NCI-H82 treated with DMSO at 0.1 percent for 48 hours (cell line): ENCODE data around the gene WDFY3.
"Not testable (repeated sequence)": the region's sequence is repeated elsewhere in the genome, so short reads cannot be mapped to it uniquely, and the experiment has no call there.

Experiments
- DNase-seq: peaks from one replicate; lab custom pipeline; 2025; ENCODE audit not compliant: unreplicated experiment; lab: John Stamatoyannopoulos, UW

WDFY3 gene

DNA sequence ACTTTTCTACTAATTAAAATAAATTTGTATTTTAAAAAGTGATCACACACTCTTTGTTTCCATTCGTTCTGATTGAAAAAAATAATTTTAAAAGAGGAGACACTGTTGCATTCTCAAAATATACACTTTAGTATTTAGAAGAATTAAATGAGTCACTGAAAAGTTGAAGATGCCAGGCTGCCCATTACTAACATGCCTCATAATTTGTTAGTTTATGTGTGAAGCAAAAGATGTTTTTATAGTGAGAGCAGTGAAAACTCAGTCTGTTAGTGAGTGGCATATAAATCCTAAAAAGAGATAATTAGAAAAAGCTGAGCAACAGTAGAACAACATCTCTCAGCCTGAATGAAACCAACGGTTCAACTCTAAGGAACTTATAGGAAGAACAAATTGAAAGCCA lies 240.1 kb downstream of the WDFY3 start:
- DNase-seq: no peak

DNA sequence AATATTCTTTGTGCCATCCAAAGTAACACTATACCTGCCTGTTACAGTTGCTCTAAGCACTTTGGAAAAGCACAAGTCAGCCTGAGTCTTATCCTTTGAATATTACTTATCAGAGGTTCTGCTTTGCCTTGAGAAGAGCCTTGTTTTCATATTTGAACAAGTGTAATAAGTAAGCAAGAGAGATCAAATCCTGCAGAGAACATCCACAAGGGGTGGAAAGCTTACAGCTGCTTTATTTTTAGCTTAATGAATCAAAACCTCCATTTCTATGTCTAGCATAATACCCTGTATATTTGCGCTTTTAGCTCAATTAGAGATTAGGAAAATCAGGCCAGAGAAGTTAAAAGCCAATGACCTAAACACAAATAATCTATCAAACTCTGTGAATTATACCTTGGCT lies 243.8 kb downstream of the WDFY3 start:
- no peak for DNase-seq

- DNase-seq: no peak
These were observed 247.4 kb downstream of the WDFY3 start for GRCh38 chr4:84719115-84719514.

DNA sequence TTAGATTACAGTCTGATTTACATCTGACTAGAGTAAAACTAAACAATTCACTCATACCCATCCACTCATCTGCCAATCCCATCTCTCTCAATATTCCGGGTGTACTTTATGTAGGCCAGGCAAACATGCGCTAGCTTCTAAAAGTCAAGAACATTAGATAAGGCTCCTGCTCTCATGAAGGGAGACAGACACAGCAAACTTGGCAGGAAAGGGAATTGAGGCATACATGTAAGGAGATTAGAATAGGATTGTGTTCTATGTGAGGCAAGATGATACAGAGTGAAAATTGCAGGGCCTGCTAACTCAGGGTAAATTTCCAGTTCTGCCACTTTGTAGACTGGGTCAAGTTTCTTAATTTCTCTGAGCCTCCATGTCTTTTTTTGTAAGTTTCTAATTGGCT lies 247.8 kb downstream of the WDFY3 start:
- DNase-seq: peak; percentile 50

GRCh38 chr4:84710548-84710947 lies 255.9 kb downstream of the WDFY3 start:
- DNase-seq: no peak

DNA sequence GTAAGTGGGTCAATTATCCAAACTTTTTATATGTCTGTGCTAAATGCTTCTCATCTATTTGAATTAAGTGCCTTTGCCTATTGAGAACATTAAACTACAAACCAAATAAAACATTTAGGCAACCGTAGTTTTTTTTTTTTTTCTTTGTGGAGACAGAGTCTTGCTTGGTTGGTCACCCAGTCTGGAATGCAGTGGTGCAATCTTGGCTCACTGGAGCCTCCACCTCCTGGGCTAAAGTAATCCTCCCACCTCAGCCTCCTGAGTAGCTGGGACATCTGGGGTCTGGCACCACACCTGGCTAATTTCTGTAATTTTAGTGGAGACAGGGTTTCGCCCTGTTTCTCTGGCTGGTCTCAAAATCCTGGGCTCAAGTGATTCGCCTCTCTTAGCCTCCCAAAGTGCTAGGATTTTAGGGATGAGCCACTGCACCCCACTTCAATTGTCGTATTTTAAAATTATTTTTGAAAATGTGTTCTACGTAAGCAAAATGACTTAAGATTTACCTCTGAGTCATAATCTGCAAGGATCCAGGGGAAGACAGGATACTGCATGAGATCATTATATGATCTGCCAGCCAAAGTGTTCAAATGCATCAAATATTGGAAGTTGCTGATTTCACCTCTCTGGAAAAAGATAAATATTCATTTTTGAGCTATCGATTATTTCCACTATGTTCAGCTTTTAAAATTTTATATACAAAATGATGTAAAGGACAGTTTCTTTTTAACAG lies 257.9 kb downstream of the WDFY3 start:
- DNase-seq: no peak

DNA sequence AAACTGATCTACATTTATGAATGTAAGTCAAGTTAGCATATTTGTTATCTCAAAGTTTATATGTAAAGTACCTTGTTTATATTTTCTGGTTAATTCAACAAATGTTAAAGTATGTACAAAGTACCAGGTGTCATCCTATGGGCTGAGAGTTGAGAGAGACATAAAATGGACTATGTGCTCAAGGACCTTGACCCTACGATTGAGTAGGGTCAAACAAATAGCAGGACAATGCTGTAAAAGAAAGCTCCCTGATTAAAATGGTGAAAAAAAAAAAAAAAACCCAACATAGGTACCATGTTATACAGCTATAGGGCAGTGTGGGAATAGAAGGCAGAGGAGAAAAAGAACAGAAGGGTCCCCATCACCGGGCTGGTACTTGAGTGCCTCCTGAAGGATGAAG lies 260.2 kb downstream of the WDFY3 start:
- no peak for DNase-seq

DNA sequence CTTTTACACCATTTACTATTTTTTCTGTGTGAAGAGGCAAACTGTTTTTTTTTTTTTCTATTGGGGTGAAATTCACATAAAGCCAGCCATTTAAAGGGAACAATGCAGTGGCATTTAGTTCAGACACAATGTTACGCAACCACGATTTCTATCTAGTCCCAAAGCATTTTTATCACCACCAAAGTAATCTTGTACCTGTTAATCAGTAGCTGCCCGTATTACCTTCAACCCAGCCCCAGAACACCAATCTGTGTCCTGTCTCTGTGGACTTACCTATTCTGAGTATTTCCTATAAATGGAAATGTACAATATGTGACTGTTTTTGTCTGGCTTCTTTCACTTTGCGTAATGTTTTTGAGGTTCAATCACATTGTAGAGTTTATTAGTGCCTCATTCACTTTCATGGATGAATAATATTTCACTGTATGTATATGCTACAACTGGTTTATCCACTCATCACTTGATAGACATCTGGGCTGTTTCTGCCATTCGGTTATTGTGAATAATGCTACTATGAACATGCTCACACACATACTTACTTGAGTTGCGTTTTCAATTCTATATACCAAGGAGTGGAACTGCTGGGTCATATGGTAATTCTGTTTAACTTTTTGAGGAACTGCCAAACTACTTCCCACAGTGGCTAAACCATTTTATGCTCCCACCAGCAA lies 267.4 kb downstream of the WDFY3 start:
- no peak for DNase-seq

DNA sequence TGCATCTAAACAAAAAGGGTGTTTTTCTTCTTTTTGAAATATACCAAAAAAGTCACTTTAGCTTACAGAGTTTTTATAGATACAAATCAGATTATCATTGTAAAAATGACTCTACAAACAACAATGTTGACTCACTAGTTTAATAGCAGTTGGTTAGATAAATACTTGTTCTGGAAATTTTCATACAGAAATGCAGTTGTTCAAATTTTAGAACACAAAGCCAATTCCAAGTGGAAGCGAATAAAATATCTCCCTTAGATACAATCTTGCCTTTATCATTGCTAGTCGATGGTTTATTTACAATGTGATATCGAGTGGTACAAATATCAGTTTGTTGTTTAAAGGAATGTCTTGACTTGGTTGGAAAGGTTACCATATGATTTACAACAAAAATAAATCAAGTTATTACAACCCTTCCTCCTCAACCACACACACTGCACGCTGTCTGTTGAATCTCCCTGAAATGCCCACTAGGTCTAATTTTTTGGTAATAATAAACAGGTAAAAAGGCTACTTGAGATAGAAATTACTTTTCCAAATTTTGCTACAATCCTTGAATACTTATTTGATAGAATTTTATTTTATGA lies 268.8 kb downstream of the WDFY3 start:
- no peak for DNase-seq

GRCh38 chr4:84697159-84697558 lies 269.3 kb downstream of the WDFY3 start:
- DNase-seq: no peak

DNA sequence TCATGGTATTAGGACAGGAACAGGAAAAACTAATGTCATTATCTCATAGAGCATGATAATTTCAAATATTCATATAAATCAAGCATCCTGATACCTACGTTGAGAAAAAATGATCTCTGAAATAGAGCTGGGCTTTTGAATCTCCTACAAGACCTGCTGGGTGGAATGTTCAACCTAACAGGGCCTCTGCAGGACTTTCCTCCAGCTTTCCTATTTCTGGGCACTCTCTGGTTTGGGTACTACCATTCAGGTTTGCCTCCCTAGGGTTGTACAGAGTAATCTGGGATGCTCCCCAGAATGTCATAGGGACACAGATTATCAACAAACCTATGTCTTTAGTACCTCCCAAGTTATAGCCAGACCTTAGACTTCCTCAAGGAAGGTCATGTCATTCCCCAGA lies 274.7 kb downstream of the WDFY3 start:
- DNase-seq: no peak

GRCh38 chr4:84691170-84691691 lies 275.3 kb downstream of the WDFY3 start:
- DNase-seq: no peak

- DNase-seq: no peak
These were observed 276.0 kb downstream of the WDFY3 start for GRCh38 chr4:84690481-84690880.

DNA sequence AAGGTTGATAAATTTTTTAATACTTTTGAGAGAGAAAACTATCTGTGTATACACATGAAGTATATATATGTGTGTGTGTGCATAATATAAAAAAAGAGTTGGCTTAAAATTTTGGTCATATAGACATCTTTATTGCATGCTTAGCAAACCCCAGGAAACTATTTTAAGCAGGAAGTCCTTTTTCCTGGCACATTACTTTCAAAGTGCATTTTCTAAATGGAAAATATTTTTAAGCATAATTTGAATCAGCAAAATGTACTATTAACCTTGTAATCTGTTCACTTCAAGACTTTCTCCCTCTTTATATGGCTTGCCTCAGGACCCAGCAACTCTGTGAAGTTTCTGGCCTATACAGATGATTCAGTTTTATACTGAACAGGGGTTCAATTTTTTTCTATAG lies 277.3 kb downstream of the WDFY3 start:
- DNase-seq: no peak

DNA sequence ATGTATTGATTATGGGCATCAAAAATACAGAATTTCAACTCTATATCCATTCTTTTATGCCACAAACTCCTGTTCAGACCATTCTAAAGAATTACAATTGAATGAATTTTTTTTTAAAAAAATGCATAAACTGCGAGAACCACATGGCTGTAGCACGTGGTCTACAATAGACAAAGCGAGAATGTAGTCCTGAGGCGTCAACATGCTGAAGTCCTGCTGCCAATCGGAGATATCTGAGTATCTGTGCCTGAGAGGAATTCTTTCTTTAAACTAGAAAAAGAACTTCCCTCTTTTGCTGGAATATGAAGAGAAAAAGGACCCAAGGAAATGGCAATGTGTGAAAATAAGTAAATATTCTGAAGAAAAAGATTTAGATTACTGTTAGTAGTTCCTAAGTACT lies 277.9 kb downstream of the WDFY3 start:
- no peak for DNase-seq

DNA sequence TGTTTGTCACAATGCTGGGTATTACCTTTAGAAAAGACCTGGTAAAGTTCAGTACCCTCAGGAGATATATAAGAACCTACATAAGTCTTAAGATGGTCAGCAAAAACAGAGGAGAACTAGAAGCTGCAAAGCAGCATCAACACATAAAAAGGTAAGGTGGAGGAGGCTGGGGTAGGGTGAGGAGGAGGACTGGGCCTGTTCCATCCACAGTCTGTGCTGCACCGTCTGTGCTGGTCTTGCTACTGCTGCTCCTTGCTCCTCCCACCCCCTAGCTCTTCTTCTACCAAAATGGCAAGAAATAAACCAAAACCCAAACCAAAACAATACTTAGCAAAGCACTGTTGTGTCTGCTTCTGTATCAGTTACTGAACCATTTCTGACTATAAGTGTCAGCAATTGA lies 281.4 kb downstream of the WDFY3 start:
- DNase-seq: no peak

DNA sequence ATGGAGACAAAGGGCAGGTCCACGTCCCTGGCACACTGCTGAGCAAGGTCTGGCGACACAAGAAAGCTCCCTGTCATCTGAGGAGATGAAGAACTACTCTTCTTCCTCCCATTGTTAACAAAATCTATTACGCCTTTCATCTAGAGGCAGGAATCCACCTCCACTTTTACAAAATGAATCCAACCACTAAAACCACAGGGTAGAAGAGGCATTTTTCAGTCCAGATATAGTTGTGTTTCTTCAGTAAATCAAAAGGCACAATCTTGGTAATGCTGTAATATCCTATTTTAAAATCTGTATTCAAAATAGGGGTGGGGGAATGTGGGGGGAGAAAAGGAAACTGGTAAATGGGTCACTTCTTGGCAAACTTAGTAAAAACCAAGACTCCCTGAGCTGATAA lies 282.1 kb downstream of the WDFY3 start:
- no peak for DNase-seq

DNA sequence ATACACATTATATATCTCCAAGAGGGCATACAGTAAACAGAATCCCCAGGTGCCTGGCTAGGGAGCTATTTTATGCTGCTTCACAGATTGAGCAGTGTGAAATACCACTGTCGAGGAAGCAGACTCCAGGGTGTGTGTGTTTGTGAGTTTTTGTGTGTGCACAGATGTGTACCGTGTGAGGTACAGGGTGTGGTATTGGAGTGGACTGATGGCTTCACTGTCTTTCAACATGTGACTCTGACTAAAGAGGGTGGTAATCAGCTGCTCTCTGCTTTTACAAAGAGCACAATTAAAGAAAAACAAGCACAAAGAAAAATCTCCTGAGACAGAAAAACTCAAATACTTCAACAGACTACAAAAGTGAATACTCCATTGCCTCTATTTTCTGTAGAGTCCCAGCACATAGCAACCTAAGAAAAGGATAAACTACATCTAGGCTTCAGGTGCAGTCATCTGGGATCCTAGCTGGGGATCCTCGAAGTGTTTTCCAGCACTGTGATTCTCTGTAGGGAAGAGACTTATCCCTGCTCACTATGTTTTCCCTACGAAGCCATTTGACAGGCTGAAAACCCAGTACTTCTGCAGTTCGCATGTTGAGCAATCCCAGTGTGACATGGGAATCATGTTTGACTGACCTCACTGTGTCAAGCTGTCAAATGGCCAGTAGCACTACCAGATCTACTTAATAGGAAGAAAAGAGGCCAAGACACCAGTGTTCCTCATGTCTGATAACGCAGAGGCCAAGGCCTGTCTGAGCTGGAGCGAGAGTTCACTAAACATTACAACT lies 283.2 kb downstream of the WDFY3 start:
- no peak for DNase-seq

GRCh38 chr4:84682661-84683060 lies 283.8 kb downstream of the WDFY3 start:
- DNase-seq: not testable (repeated sequence)

DNA sequence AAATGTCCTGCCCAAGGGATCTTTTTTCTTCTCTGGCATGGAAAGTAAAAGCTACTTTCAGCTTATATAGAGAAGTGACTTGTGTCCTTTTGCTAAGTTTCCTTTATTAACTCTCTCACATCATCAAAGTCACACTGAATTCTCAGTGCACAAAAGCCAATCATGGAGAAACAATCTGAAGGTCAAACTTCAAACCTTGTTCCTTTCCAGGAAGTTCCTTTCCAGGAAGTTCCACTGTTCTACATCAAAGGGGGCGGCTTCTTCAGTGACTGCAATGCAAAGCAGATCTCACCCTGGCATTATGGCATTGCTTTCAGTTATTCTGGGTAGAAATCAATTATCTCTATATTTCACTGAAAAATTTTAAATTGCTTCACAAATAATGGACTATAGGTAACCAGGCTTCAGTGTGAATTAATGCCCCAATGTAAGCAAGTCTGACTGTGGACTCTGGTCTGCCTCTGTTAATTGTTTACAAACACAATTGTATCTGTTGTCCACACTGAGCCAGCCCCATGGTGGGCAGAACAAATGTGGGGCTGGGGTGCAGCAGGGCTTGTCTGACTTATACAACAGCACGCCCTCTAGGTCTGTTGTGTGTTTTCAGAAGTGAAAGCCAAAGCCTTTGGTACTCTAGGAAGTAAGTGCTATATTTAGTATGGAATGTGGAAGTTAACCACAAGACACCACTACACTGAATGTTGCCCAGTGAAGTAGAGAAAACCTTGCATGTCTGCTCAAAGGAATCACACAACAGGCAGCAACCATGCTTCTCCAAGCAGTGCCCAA lies 284.8 kb downstream of the WDFY3 start:
- DNase-seq: no peak

- DNase-seq: no peak
These were observed 285.5 kb downstream of the WDFY3 start for GRCh38 chr4:84680956-84681355.
